HepG2 (cell line): Measurements from ENCODE around the gene MAP3K3. TPM values are rescaled to one million over a fixed set of nuclear protein-coding genes. Genes with fewer than 3 reads are reported as not detected.

Experiments used
- ATAC-seq: fragments of 200-7000 bp; cut with Tn5 transposase; 3 replicates; pipeline ENCODE4 v1.9.1; 2020; ENCODE audit warnings: mild to moderate bottlenecking, moderate library complexity
- BruUV-seq: library from RNA; stranded (reverse); fragments of 400-500 nt; replicated peaks from 2 replicates; lab custom pipeline; 2021; lab: Mats Ljungman, UMichigan
- CTCF ChIA-PET: fragments of 300-600 bp; formaldehyde crosslinking; extraction: SDS; loops from one replicate; lab custom pipeline; 2021; ENCODE audit warnings: low total read pairs, inconsistent platforms, low intra/inter-chr PET ratio; lab: Yijun Ruan, JAX
- POLR2A ChIA-PET: fragments of 350-600 bp; sonication (Branson Sonifier 250); formaldehyde crosslinking; loops from one replicate; lab custom pipeline; 2020; ENCODE audit warnings: antibody characterized with exemption, inconsistent platforms; lab: Yijun Ruan, JAX
- DNase-seq: peaks from one replicate; pipeline ENCODE4 v3.0.0-alpha.2; 2015; ENCODE audit warnings: low spot score
- FAIRE-seq: peaks from 3 replicates; lab custom pipeline; 2011; peaks lifted over from hg19 to GRCh38; lab: Jason Lieb, UNC
- H2AFZ ChIP-seq: one replicate; pipeline ENCODE4 v1.6.1; 2011; ENCODE audit warnings: low read length, inconsistent platforms
- H3K27ac ChIP-seq: fragments of 300-600 bp; 3 replicates; pipeline ENCODE4 v1.8.0; 2011; ENCODE audit warnings: mixed run types, mild to moderate bottlenecking, mixed read lengths, low read length, inconsistent platforms; ENCODE audit not compliant: insufficient read depth; ENCODE audit errors: extremely low read length
- H3K27me3 ChIP-seq, 2 experiments: fragments of 200-600 bp in 1 of 2; 2 replicates in 1 of 2; 3 replicates in 1 of 2; pipeline versions ENCODE4 v1.6.0 to v1.8.0; 2011; ENCODE audit warnings: low read length in 2 of 2, mild to moderate bottlenecking in 2 of 2, moderate library complexity in 2 of 2, inconsistent platforms in 1 of 2; ENCODE audit not compliant: insufficient read depth in 2 of 2, control insufficient read depth in 1 of 2
- H3K36me3 ChIP-seq, 2 experiments: fragments of 200-600 bp in 1 of 2; replicated peaks in 1 of 2; 2 replicates in 1 of 2; 3 replicates in 1 of 2; pipeline versions ENCODE4 v1.5.1 to v1.8.0; 2011; ENCODE audit warnings: low read length in 2 of 2, inconsistent platforms in 1 of 2; ENCODE audit not compliant: insufficient read depth in 2 of 2, control insufficient read depth in 1 of 2
- H3K4me1 ChIP-seq: 2 replicates; pipeline ENCODE4 v1.5.1; 2012; ENCODE audit warnings: low read length, inconsistent platforms; ENCODE audit not compliant: insufficient read depth
- H3K4me2 ChIP-seq: 2 replicates; pipeline ENCODE4 v1.6.0; 2011; ENCODE audit warnings: low read depth, low read length, inconsistent platforms
- H3K4me3 ChIP-seq, 3 experiments: fragments of 200-600 bp in 1 of 3; sonication (generic), shearing (Covaris generic) in 1 of 3; replicated peaks in 1 of 3; 2 replicates each; pipeline ENCODE4 v1.5.1; 2011 to 2016; ENCODE audit warnings: low read length in 3 of 3, inconsistent platforms in 2 of 3, low read depth in 2 of 3, mild to moderate bottlenecking in 2 of 3, control low read depth in 1 of 3, mixed read lengths in 1 of 3; ENCODE audit not compliant: insufficient read depth in 1 of 3
- H3K79me2 ChIP-seq: one replicate; pipeline ENCODE4 v1.6.1; 2011; ENCODE audit warnings: low read length, inconsistent platforms; ENCODE audit not compliant: insufficient read depth
- H3K9ac ChIP-seq: 2 replicates; pipeline ENCODE4 v1.6.0; 2011; ENCODE audit warnings: mild to moderate bottlenecking, low read depth, low read length, inconsistent platforms; ENCODE audit not compliant: insufficient read depth
- H3K9me3 ChIP-seq: 2 replicates; pipeline ENCODE4 v1.5.1; 2012; ENCODE audit warnings: mild to moderate bottlenecking, low read length
- H4K20me1 ChIP-seq: 2 replicates; pipeline ENCODE4 v1.6.0; 2011; ENCODE audit warnings: inconsistent platforms, mild to moderate bottlenecking, low read length, moderate library complexity; ENCODE audit not compliant: insufficient read depth
- E2F2 ChIP-seq: sonication (generic); formaldehyde crosslinking; IDR thresholded peaks from 2 replicates; pipeline ENCODE4 v1.4.0; 2020; ENCODE audit warnings: missing genetic modification reagents, borderline replicate concordance
- IKZF5 ChIP-seq: IDR thresholded peaks from 2 replicates; pipeline ENCODE4 v1.6.1; 2018; ENCODE audit warnings: missing genetic modification reagents, mild to moderate bottlenecking, missing compliant biosample characterization
- MAFF ChIP-seq: IDR thresholded peaks from 2 replicates; pipeline ENCODE4 v1.6.1; 2011; ENCODE audit warnings: low read depth, low read length, improper control_type of control experiment
- SRF ChIP-seq: IDR thresholded peaks from 2 replicates; pipeline ENCODE4 v1.6.1; 2011; ENCODE audit warnings: mild to moderate bottlenecking, low read depth, low read length, moderate library complexity
- ZBTB34 ChIP-seq: sonication (generic); formaldehyde crosslinking; IDR thresholded peaks from 2 replicates; pipeline ENCODE4 v1.8.0; 2022; ENCODE audit warnings: mild to moderate bottlenecking, missing genetic modification reagents
- ZNF609 ChIP-seq: sonication (generic); formaldehyde crosslinking; IDR thresholded peaks from 2 replicates; pipeline ENCODE4 v1.4.0; 2020; ENCODE audit warnings: mild to moderate bottlenecking, missing genetic modification reagents, borderline replicate concordance
- WGBS: methylation state at CpG from one replicate; pipeline ENCODE4 v1.1.6; 2017; ENCODE audit warnings: low lambda C conversion rate; 5-methylcytosine and 5-hydroxymethylcytosine counted together
- in situ Hi-C: cut with HindIII; loops from 2 replicates; pipeline ENCODE4 v1.10.0; 2017; ENCODE audit warnings: low pct_unique_long_range_greater_than_20kb; ENCODE audit not compliant: extremely low pct_ligation_motif_present
- intact Hi-C: fragments of 100-400 bp; cut with micrococcal nuclease; formaldehyde crosslinking; loops from one replicate; pipeline ENCODE4 v1.10.0; 2022; ENCODE audit not compliant: unreplicated experiment
- polyA plus RNA-seq, 8 experiments: library from polyadenylated mRNA; depleted of rRNA in 3 of 8; stranded (reverse) in 7 of 8; unstranded in 1 of 8; fragments of >200 nt; fragmentation: Illumina TruSeq in 4 of 8; extraction: Trizol in 4 of 8; gene quantifications; 2 replicates each; pipeline versions ENCODE4 v1.2.1 to v1.2.3, GENCODE V29; 2011 to 2016; ENCODE audit warnings: low read depth in 4 of 8, missing spikeins in 1 of 8, mixed read lengths in 1 of 8; ENCODE audit not compliant: insufficient read depth in 1 of 8
- total RNA-seq, 5 experiments: library from RNA; depleted of rRNA; stranded (reverse); fragments of >200 nt; fragmentation: Illumina TruSeq; extraction: Trizol; gene quantifications; 2 replicates each; pipeline ENCODE4 v1.2.3, GENCODE V29; 2016; ENCODE audit warnings: low read depth in 1 of 5

MAP3K3 gene
- total and polyA plus RNA-seq, 2 of the 13 experiments (the other 11 are each of a cell fraction or from before 2014, with no cell fraction given): 17.7 to 21.8 TPM

GRCh38 chr17:63709110-63709509 lies 86.9 kb downstream of the MAP3K3 start:
- no peak overlapping the region for H3K4me2 ChIP-seq
- TF ChIP-seq SRF: no peak
- FAIRE-seq (no peak), DNase-seq (no peak), ATAC-seq (no peak)
- H4K20me1 ChIP-seq: no peaks in the 10 kb centered on the region
- no peak overlapping the region for H3K27ac ChIP-seq
- H3K4me3 ChIP-seq: no peak overlapping the region
- H3K79me2 ChIP-seq: no peaks in the 10 kb centered on the region
- intact Hi-C loops: no loop called here
- in situ Hi-C loops: no loop called here
- POLR2A ChIA-PET: no interaction called here
- CTCF ChIA-PET: no interaction called here
- H3K36me3 ChIP-seq: peaks cover 10 to 29% of the 10 kb centered on the region in 2 experiments; a peak in 4 of 5 replicates
- no peaks in the 10 kb centered on the region for H3K4me1 ChIP-seq
- BruUV-seq: no TSS peak
- H2AFZ ChIP-seq: no peak overlapping the region
- 89% methylated on average over 6 of the region's 6 CpGs for WGBS
- H3K27me3 ChIP-seq: no peaks in the 10 kb centered on the region
- no peaks in the 10 kb centered on the region for H3K9me3 ChIP-seq
- H3K9ac ChIP-seq: no peak overlapping the region

GRCh38 chr17:63714550-63715277 lies 92.5 kb downstream of the MAP3K3 start:
- H3K36me3 ChIP-seq: peaks cover 8 to 13% of the 10 kb centered on the region in 2 experiments; a peak in 4 of 5 replicates
- no peak overlapping the region for H2AFZ ChIP-seq
- intact Hi-C loops (no loop called here), in situ Hi-C loops (no loop called here)
- no peaks in the 10 kb centered on the region for H4K20me1 ChIP-seq
- no peak overlapping the region for H3K4me3 ChIP-seq
- WGBS: 89% methylated on average over 8 of the region's 10 CpGs
- H3K4me1 ChIP-seq: no peaks in the 10 kb centered on the region
- no TSS peak for BruUV-seq
- ChIA-PET CTCF (no interaction called here), POLR2A (no interaction called here)
- DNase-seq: no peak
- no peak for FAIRE-seq
- no peak overlapping the region for H3K4me2 ChIP-seq
- H3K9ac ChIP-seq: no peak overlapping the region
- no peaks in the 10 kb centered on the region for H3K27me3 ChIP-seq
- ATAC-seq: no peak
- no peak overlapping the region for H3K27ac ChIP-seq
- no peaks in the 10 kb centered on the region for H3K79me2 ChIP-seq
- H3K9me3 ChIP-seq: no peaks in the 10 kb centered on the region
- TF ChIP-seq ZNF609 (no peak), MAFF (no peak), IKZF5 (no peak), E2F2 (no peak), ZBTB34 (CRISPR knock-in tag) (no peak)
